Subcutaneous preadipocyte (primary cell): ENCODE results near the gene FBXO28. TPM values are rescaled to one million over a fixed set of nuclear protein-coding genes. Genes with fewer than 3 reads are reported as not detected.

Experiments used
- small RNA-seq: library from RNA; depleted of rRNA; stranded (forward); fragments of <200 nt; gene quantifications from one replicate; pipeline ENCODE3, GENCODE V24; 2012
- total RNA-seq: library from RNA; depleted of rRNA; stranded (reverse); fragments of >200 nt; gene quantifications from 2 replicates; pipeline ENCODE4 v1.2.3, GENCODE V29; 2012

Gene FBXO28, protein sequence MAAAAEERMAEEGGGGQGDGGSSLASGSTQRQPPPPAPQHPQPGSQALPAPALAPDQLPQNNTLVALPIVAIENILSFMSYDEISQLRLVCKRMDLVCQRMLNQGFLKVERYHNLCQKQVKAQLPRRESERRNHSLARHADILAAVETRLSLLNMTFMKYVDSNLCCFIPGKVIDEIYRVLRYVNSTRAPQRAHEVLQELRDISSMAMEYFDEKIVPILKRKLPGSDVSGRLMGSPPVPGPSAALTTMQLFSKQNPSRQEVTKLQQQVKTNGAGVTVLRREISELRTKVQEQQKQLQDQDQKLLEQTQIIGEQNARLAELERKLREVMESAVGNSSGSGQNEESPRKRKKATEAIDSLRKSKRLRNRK
- 24.6 and 33.4 TPM in 2 replicates for total RNA-seq

GRCh38 chr1:224113918-224114786 lies at the start of gene FBXO28:
Gene FBXO28 (plus strand): TSS chr1:224114111. CDS start chr1:224114130, 19 bp downstream.

GRCh38 chr1:224182866-224183590 lies 69.1 kb downstream of the FBXO28 start, which contains the start of gene DEGS1:
Gene DEGS1 (plus strand): TSS chr1:224183240. CDS start chr1:224183337, 97 bp downstream.

Small RNA genes within 50 kb of the gene (small RNA-seq; reads per million reads assigned to genes)
- gene AC092809.3 (not detected), gene RF00139 (not detected), gene RN7SKP49 (not detected)

Other genes starting within 250 kb of the FBXO28 start
- 59.4 and 69.8 TPM in 2 replicates for gene DEGS1, start 69.1 kb downstream of the FBXO28 start, total RNA-seq
- 21.7 and 25.6 TPM in 2 replicates for gene NVL, start 216.1 kb downstream of the FBXO28 start, total RNA-seq
- 43.0 and 74.6 TPM in 2 replicates for gene CNIH4, start 242.8 kb downstream of the FBXO28 start, total RNA-seq